ENCODE results near the gene DNAJC13. TPM values are rescaled to one million over a fixed set of nuclear protein-coding genes. Genes with fewer than 3 reads are reported as not detected.

Gene DNAJC13
- total and polyA plus RNA-seq, 2 experiments from 2014 or later, result 17.8 to 51.1 TPM

GRCh38 chr3:132549890-132550578 is 132.7 kb downstream of the DNAJC13 start:
- Histone ChIP-seq H3K27me3 (replicated peaks; ENCODE audit: insufficient read depth) (no peaks in the 10 kb centered on the region), H3K9me3 (ENCODE audit: low read depth) (no peaks in the 10 kb centered on the region), H3K9ac (no peak overlapping the region), H3K4me3 (no peak overlapping the region), H3K9me2 (ENCODE audit: insufficient read depth) (no peaks in the 10 kb centered on the region), H3K27ac (peak overlapping the region; percentile 50), H3F3A (ENCODE audit: insufficient read depth) (peaks cover 15% of the 10 kb centered on the region), H4K20me1 (ENCODE audit: insufficient read depth) (no peaks in the 10 kb centered on the region), H3K4me1 (ENCODE audit: insufficient read depth) (peaks cover 23% of the 10 kb centered on the region), H3K36me3 (ENCODE audit: low read depth) (no peaks in the 10 kb centered on the region), H3K4me2 (ENCODE audit: unreplicated experiment) (peak overlapping the region; percentile 28), H3K79me2 (ENCODE audit: insufficient read depth) (no peaks in the 10 kb centered on the region), H2AFZ (no peak overlapping the region)
- DNase-seq, result peak; percentile 79
- TF ChIP-seq EZH2phosphoT487 (IDR thresholded peaks at IDR 0.05; ENCODE audit: insufficient read depth, low read depth) (no peak), EZH2 (IDR thresholded peaks at IDR 0.05; ENCODE audit: insufficient read depth, poor library complexity, severe bottlenecking) (no peak)
- in situ Hi-C loops (cut with MboI), result no loop called here

DNA sequence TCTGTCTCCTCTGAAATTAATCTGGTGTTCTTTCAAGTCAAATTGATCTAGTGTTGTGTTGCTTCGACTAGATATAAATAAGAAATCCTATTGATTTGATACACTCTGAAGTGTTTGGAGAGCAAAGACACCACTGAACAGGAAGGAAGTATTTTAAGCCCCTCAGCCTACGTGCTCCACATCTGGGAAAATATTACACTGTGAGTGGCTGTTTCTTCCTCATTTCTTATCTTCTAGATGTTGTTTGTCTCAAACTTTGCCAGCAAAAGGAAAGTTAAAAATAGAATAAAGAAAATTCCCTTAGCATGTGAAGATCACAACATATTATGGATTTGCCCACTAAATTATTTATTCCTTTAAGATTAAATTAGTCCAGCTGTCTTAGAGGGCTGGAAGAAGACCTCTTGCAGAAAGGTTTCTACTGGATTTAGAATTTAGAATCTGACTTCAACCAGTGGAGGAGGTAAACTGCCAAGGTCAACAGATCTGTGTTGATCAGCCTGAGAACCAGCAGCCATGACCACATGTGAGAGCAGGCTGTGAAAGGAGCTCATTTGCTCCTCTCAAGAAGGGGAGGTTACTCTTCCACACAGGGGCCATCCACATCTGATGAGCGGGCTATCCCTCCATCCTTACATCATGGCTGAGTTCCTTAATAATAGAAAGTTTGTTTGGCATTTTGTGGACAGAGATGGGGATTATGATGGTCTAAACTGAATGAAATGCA is 133.4 kb downstream of the DNAJC13 start:
- Histone ChIP-seq H3K27ac (peak overlapping the region; percentile 50), H3K79me2 (ENCODE audit: insufficient read depth) (no peaks in the 10 kb centered on the region), H3K9ac (no peak overlapping the region), H3K4me3 (no peak overlapping the region), H3K9me3 (ENCODE audit: low read depth) (no peaks in the 10 kb centered on the region), H3K27me3 (replicated peaks; ENCODE audit: insufficient read depth) (no peaks in the 10 kb centered on the region), H2AFZ (no peak overlapping the region), H3F3A (ENCODE audit: insufficient read depth) (peaks cover 15% of the 10 kb centered on the region), H3K9me2 (ENCODE audit: insufficient read depth) (no peaks in the 10 kb centered on the region), H4K20me1 (ENCODE audit: insufficient read depth) (no peaks in the 10 kb centered on the region), H3K4me1 (ENCODE audit: insufficient read depth) (peaks cover 18% of the 10 kb centered on the region), H3K4me2 (ENCODE audit: unreplicated experiment) (peak overlapping the region; percentile 28), H3K36me3 (ENCODE audit: low read depth) (no peaks in the 10 kb centered on the region)
- WGBS, 2 experiments (ENCODE audit: low coverage in 1 of 2, low lambda C conversion rate in 2 of 2, missing lambda C conversion rate in 2 of 2), result 80 to 82% methylated on average over 3 of the region's 3 CpGs
- TF ChIP-seq EZH2phosphoT487 (IDR thresholded peaks at IDR 0.05; ENCODE audit: insufficient read depth, low read depth) (no peak), EZH2 (IDR thresholded peaks at IDR 0.05; ENCODE audit: insufficient read depth, poor library complexity, severe bottlenecking) (no peak)
- DNase-seq, result no peak
- in situ Hi-C loops (cut with MboI), result no loop called here

DNA sequence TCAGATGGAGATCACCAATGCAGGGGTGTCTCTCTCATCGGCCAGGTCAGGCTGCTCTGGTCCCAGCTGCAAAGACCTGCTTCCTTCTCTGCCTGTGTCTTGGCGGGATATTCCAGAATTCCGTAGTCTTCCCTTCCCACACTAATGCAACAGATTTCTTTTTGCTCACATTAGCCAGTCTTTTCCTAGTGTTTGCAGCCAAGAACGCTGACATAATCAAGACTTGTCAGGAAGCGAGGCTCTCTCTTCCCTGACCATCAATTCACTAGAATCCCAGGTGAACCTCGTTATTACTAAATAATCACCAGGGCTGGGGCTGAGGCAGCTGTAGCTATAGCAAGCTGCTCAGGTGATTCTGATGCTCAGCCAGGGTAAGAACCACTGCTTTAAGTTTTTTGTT is 136.5 kb downstream of the DNAJC13 start:
- Histone ChIP-seq H3K9me2 (ENCODE audit: insufficient read depth) (no peaks in the 10 kb centered on the region), H3K9me3 (ENCODE audit: low read depth) (no peaks in the 10 kb centered on the region), H3K27me3 (replicated peaks; ENCODE audit: insufficient read depth) (no peaks in the 10 kb centered on the region), H3K4me3 (no peak overlapping the region), H3K4me2 (ENCODE audit: unreplicated experiment) (no peak overlapping the region), H3K79me2 (ENCODE audit: insufficient read depth) (no peaks in the 10 kb centered on the region), H4K20me1 (ENCODE audit: insufficient read depth) (no peaks in the 10 kb centered on the region), H3K36me3 (ENCODE audit: low read depth) (no peaks in the 10 kb centered on the region), H3K9ac (no peak overlapping the region), H3K27ac (no peak overlapping the region), H3F3A (ENCODE audit: insufficient read depth) (peaks cover 15% of the 10 kb centered on the region), H3K4me1 (ENCODE audit: insufficient read depth) (peaks cover 18% of the 10 kb centered on the region), H2AFZ (no peak overlapping the region)
- in situ Hi-C loops (cut with MboI), result no loop called here
- TF ChIP-seq EZH2phosphoT487 (IDR thresholded peaks at IDR 0.05; ENCODE audit: insufficient read depth, low read depth) (no peak), EZH2 (IDR thresholded peaks at IDR 0.05; ENCODE audit: insufficient read depth, poor library complexity, severe bottlenecking) (no peak)
- WGBS, 2 experiments (ENCODE audit: low coverage in 1 of 2, low lambda C conversion rate in 2 of 2, missing lambda C conversion rate in 2 of 2), result 33 to 37% methylated on average over 6 of the region's 6 CpGs
- no peak for DNase-seq

GRCh38 chr3:132554437-132554836 is 137.1 kb downstream of the DNAJC13 start:
- TF ChIP-seq EZH2 (IDR thresholded peaks at IDR 0.05; ENCODE audit: insufficient read depth, poor library complexity, severe bottlenecking), result no peak
- TF ChIP-seq EZH2phosphoT487 (IDR thresholded peaks at IDR 0.05; ENCODE audit: insufficient read depth, low read depth), result no peak
- H3K9ac ChIP-seq, result no peak overlapping the region
- no peak overlapping the region for H3K4me2 ChIP-seq (ENCODE audit: unreplicated experiment)
- H3K79me2 ChIP-seq (ENCODE audit: insufficient read depth), result no peaks in the 10 kb centered on the region
- no peaks in the 10 kb centered on the region for H3K9me2 ChIP-seq (ENCODE audit: insufficient read depth)
- in situ Hi-C loops (cut with MboI), result no loop called here
- 27 to 30% methylated on average over 8 of the region's 8 CpGs for WGBS, 2 experiments (ENCODE audit: low coverage in 1 of 2, low lambda C conversion rate in 2 of 2, missing lambda C conversion rate in 2 of 2)
- no peaks in the 10 kb centered on the region for H3K27me3 ChIP-seq (replicated peaks; ENCODE audit: insufficient read depth)
- no peaks in the 10 kb centered on the region for H3K36me3 ChIP-seq (ENCODE audit: low read depth)
- H3K27ac ChIP-seq, result no peak overlapping the region
- H3K4me1 ChIP-seq (ENCODE audit: insufficient read depth), result peaks cover 16% of the 10 kb centered on the region
- no peak for DNase-seq
- no peaks in the 10 kb centered on the region for H4K20me1 ChIP-seq (ENCODE audit: insufficient read depth)
- no peak overlapping the region for H2AFZ ChIP-seq
- no peak overlapping the region for H3K4me3 ChIP-seq
- peaks cover 14% of the 10 kb centered on the region for H3F3A ChIP-seq (ENCODE audit: insufficient read depth)
- H3K9me3 ChIP-seq (ENCODE audit: low read depth), result no peaks in the 10 kb centered on the region

Data from GM23248 (cell line).